Measurements from ENCODE around the gene KIF18B. TPM values are rescaled to one million over a fixed set of nuclear protein-coding genes. Genes with fewer than 3 reads are reported as not detected.

Gene KIF18B
- polyA plus RNA-seq, 3 donors: 12.1 to 21.2 (median 15.8) TPM

DNA sequence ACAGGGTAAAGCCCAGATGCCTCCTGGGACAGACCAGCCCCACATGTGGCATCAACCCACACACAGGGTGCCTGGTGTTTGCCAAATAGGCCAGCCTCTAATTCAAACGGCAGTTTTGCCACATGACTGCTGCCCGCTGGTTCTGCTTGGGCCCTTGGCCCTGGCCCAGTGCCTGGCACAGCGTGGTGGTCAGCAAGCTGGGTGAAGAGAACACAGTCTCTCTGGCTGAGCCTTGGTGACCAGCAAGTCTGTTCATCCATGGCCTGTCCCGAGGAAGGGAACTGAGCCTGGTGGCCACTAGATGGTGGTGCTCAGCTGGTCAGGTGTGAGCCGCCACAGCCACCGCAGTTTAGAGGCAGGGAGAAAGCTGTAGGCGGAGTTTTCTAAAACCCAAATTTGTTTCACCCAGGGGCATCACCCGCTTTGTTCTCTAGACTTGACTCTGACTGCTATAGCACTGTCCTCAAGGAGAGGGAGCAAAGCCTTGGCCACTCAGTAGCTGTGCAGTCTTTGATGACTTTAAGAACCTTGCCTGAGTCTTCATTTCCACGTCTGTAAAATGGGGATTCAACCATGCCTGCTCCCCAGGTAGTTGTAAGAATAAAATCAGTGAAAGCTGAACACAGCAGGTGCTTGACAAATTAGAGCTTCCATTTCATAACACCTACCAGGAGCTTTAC lies 27.5 kb downstream of the KIF18B start:
- peak; percentile 74 for DNase-seq

DNA sequence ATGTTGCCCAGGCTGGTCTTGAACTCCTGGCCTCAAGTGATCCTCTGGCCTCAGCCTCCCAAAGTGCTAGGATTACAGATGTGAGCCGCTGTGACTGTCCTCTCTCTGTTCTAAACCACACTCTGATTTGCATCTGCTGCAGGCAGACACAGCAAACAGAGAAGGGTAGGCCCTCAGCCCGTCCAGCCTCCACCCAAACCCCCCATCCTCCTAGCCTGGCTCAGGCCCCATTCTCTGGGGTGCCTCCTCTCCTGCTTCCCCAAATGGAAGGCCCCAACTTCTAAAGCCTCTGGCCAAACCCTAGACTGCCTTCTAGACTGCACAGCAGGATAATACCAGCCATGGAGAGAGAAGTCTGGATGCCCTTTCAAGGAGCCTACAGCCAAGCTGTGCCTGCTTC lies 28.2 kb downstream of the KIF18B start:
- DNase-seq: no peak

DNA sequence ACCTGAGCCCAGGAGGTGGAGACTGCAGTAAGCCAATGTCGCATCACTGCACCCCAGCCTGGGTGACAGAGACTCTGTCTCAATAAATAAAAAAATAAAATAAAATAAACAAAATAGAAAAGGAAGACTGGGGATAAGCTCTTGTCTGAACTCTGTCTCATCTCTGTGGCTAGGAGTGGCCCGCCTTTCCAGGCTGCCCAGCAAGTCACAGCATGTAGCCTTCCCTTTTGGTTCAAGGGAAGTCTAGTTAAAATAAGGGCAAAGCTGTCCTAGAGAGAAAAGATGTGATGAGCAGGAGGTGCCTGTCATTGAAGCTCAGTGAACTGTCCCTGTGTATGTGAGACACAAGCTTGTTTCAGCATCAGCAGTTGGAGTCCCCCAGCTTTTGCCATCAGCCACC lies 29.6 kb downstream of the KIF18B start:
- DNase-seq: no peak

DNA sequence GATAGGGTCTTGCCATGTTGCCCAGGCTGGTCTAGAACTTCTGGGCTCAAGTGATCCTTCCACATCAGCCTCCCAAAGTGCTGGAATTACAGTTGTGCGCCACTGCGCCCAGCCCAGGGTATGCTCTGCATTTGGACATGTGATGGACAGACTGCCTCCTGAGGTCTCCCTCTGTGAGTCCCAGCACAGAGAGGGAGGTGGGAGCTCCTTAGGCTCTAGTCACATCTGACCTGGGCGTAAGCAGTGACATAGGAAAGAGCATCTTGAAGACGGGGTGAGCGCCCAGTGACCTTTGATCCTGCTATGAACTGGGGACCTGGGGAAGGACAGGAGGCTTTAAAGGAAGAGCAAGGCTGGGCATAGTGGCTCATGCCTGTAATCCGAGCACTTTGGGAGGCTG lies 30.1 kb downstream of the KIF18B start:
- DNase-seq: no peak

DNA sequence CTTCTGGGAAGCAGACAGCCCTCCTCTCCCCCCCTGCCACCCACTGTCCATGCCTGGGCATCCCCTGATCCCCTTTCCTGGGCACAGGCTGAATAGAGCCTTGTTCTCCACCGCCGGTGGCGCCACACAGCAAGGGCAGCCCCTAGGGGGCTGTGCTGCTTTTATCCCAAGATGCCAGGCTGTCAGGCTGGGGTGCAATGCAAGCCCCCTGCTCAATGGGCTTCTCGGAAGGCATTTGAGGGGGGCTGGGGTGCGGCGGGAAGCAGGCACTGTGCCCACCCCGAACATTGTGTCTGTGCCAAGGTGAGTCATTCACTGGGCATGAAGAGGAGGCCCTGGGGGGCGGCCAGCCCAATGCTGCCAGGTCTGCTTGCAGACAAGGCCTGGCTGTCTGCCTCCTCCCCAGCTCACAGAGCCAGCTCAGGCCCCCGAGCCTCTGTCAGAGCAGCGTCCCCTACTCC lies 30.8 kb downstream of the KIF18B start:
- DNase-seq: no peak

DNA sequence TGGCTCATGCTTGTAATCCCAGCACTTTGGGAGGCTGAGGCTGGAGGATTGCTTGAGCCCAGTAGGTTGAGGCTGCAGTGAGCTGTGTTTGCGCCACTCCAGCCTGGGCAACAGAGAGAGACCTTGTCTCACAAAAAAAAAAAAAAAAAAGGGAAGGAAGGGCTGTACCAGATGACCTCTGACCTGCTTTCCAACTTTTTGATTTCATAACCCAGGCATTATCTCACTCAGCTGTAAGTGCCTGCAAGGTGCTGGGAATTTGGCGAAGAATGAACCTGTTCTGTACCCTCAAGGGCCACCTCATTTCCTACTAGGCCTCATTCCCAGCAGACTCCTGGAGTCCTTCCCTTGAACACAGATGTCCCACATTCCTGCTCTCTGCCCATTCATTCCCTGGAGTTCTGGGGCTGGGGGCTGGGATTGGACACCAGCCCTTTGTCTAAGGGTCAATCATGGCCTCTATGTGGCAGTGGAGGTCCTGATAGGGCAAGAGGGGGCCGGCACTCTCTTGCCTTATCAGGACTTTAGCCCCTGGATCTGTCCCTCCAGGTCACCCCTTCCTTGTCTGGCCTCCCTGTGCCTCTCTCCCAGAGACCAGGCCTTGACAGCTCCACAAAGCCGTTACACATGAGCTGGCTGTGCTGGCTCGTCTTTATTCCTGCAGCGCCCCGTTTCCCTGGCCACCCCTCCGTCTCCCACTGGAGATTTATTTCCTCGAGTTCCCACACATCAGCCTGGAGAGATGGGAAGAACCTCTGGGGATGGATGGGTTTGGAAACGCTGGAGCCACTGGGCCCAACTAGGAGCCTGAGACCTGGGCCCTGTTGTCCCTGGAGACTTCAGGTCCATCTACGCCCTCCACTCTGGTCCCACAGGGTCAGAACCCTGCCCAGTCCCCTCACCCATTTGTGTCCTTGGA lies 31.5 kb downstream of the KIF18B start:
- DNase-seq: no peak

DNA sequence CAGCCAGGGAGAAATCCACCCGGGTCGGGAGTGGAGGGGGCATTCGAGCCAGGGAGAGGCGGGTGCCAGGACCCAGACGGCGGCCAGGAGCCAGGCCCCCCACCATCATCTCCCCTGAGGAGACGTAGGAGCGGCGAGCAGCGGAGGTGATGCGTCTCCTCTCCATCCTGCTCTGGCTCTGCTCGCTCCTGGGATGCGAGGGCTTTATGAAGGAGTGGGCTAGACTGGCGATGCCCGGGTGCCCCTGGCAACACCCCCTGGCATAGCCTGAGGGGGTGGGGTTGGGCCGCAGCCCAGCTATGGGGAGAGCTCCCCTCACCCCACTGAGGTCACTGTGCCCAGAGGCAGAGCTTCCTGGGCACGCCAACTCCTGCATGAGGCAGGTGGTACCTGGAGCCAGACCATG lies 32.2 kb downstream of the KIF18B start, which contains the start of gene GFAP:
Gene GFAP, minus strand, starts transcription at position 180 of the 406 bp plus-strand sequence. Its CDS starts 14 bp downstream, at position 166.
- no peak for DNase-seq

DNA sequence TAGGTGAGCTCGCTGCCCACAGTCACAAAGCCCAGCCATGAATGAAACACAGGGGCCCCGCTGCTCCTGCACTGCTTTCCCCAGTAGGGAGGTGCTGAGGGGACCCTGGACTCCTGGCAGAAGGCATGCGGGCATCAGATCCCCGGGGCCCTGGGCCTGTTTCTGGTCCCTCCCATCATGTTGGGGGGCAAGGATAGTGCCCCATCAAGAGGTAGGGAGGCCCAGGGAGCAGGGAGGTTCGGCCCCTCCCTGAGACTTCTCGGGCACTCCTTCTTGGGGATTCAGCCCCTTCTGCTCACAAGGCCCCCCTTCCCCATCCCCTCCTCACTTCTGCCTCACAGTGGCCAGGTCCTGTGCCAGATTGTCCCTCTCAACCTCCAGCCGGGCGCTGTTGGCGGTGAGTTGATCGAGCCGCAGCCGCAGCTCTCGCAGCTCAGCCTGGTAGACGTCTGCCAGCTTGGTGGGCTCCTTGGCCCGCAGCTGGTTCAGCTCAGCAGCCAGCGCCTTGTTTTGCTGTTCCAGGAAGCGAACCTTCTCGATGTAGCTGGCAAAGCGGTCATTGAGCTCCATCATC lies 32.8 kb downstream of the KIF18B start:
- no peak for DNase-seq

DNA sequence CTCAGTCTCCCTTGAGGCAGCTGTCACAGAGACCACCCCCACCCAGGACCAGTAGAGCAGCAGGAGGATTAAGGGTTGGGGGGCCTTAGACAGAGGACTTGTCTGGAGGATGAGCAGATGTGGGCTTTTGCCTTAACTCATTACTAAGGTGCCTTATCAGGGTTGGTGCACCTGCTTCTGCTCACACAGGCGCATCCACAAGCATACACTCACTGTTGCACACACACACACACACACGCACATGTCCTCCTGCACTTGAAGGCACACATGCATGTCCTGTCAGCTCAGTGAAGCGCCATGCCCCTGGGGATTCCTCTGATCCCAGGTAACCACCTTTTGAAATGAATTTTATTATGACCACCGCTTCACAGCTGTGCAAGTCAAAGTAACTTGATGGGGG lies 33.4 kb downstream of the KIF18B start:
- DNase-seq: no peak

DNA sequence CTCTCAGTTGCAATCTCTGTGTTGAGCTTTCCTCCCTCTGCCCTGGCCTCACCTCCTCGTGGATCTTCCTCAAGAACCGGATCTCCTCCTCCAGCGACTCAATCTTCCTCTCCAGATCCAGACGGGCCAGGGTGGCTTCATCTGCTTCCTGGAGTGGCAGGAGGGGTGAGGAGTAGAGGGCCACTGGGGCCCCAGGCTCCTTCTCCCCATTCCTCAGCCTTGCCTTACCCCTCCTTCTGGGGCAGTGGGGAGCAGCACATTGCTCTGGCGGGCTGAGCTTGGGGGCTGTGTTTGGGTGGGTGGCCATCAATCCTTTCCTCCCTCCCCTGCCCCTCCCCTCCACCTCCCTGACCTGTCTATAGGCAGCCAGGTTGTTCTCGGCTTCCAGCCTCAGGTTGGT lies 33.9 kb downstream of the KIF18B start:
- DNase-seq: no peak

DNA sequence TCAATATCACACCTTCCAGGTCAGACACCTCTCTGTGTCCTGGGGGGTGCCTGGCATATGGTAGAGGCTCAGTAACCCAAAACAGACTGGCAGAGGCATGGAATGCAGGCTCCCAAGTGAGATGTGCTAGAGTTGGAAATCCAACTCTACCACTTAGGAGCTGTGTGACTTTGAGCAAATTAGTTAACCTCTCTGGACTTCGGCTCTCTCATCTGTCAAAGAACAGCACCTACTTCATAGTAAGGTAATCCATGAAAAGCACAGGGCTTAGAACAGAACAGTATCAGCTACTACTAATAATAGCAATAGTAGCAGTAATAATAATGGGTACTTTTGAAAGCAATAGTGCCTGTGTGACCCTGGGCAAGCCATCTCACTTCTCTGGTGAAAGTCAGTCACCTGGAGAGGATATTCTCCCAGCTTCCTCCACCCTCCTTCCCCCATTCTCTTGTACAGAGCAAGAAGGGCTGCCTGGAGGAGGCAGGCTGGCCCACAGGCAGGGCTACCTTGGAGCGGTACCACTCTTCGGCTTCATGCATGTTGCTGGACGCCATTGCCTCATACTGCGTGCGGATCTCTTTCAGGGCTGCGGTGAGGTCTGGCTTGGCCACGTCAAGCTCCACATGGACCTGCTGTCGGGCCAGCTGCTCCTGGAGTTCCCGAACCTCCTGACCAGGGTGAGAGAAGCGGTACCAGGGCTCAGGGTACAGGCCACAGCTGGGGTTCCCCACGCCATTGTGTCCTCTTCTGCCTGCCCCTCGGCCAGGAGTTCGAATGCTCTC lies 34.6 kb downstream of the KIF18B start:
- no peak for DNase-seq

DNA sequence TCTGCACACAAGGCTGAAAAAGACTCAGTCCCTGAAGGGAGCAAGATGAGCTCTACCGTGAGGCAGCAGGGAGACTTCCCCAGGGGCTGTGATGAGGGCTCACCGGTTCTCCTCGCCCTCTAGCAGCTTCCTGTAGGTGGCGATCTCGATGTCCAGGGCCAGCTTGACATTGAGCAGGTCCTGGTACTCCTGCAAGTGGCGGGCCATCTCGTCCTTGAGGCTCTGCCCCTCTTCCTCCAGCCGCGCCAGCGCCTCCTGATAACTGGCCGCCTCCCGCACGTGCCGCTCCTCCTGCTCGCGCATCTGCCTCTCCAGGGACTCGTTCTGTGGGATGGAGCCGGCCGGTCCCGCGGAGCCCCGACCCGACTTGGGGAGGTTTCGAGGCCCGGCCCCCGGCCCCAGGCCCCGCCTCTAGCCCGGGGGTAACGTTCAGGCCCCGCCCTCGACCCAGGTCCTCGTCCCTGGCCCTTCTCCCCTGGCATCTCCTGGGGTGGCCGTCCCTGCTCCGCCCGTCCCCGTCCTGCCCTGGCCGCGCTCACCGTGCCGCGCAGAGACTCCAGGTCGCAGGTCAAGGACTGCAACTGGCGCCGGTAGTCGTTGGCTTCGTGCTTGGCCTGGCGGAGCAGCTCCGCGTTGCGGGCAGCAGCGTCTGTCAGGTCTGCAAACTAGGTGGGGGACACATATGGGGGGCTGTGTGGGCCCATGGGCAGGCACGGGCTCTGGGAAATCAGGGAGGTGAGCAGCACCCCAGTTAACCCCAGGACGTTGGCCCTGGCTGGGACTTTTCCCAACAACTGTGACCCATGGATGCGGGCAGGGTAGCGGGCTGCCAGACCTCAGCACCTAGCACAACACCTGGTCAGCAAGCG lies 36.2 kb downstream of the KIF18B start:
- DNase-seq: peak; percentile 57

DNA sequence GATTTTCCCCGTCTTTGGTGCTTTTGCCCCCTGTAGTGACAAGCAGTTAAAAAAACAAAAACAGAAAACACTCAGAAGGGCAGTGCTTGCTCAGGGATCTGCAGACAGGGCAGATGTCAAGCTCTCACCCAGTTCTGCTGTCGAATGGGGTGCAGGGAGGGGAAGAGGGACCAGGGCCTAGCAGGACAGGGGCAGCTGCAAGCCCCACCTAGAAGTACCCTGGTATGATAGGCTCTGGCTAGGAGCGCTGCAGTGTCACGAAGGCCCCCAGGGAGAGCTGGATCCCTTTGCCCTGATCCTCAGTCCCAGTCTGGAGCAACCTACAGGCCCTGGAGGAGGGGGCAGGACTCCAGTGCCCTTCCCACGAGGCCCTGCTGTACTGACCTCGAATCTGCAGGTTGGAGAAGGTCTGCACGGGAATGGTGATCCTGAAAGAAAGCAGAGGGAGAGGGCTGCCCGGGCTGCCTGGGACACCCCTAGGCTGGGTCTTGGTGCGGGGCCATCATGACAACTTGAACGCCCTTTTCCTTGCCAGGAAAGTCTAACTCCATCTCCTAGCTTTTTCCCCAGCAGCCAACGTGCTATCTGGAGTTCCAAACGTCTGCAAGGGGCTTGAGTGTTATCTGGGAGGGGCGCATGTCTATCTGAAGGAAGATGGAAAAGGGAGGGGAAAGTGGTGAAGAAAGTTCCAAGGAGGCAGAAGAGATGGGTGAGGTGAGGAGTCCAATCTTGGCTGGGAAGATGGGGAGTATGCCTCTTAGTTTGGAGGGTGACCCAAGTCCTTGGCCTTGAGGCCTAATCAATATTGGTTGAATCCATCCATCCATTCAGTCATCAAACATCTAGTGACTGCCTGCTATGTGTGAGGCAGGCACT lies 37.1 kb downstream of the KIF18B start:
- no peak for DNase-seq

DNA sequence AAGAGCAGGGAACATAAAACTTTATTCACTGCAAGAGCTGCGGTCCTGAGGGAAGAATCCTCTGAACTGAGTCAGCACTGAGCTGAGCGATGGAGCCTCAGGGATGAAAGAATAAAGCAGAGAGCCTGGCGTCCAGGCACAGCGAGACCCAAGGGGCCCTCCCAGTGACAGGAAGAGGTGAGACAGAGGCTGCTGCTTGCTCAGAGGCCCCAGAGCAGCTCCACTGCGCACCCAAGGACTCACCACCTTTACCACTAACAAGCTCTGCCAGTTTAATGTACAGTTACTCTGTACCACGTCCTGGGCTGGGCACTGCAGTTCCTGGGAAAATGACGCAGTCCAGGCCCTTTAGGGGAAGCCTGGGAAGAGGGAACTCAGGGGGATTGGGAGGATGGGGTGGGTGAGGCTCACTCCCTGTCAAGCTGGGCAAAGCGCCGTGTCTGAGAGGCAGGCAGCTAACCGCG lies 37.9 kb downstream of the KIF18B start:
- DNase-seq: no peak

DNA sequence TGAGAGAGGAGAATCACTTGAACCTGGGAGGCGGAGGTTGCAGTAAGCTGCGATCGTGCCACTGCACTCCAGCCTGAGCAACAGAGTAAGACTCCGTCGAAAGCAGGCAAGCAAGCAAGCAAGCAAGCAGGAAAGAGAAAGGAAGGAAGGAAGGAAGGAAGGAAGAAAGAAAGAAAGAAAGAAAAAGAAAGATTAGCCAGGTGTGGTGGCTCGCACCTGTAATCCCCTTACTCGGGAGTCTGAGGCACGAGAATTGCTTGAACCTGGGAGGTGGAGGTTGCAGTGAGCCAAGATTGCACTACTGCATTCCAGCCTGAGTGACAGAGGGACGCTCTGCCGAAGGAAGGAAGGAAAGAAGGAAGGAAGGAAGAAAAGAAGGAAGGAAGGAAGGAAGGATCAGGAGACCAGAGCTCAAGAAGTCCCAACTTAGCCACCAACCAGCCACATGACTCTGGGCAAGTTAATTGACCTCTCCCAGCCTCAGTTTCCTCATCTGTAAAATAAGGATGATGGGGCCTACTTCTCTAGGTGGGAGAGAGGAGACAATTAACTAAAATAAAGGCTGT lies 38.7 kb downstream of the KIF18B start:
- no peak for DNase-seq

DNA sequence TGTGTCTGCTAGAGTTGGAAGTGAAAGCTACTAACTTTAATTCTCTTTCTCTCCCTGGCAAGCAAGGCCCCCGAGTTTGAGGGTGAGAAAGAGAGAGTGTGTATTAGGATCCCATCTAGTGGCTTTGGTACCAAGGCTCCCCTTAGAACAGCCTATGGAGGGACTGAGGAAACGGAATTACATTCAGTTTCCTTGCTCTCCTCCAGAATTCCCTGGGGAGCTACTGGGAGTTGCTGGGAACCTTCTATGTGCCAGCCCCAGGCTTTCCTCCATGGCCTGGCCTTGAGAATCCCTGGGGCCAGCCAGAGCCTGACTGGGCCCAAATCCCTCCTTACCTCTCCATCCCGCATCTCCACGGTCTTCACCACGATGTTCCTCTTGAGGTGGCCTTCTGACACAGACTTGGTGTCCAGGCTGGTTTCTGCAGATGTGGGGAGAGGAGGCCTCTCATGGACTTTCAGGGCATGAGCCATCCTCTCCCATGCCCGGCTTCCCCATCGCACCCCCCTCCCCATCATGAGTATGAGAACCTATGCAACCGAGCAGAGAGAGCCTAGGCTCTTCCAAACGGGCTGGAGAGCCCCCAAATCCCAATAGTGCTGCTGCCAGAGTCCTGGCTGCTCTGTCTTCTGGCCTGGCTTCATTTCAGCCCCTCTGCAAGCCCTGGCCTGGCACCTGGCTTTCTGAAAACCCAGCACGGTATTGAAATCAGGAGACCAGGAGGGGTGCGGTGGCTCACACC lies 39.7 kb downstream of the KIF18B start:
- DNase-seq: no peak

DNA sequence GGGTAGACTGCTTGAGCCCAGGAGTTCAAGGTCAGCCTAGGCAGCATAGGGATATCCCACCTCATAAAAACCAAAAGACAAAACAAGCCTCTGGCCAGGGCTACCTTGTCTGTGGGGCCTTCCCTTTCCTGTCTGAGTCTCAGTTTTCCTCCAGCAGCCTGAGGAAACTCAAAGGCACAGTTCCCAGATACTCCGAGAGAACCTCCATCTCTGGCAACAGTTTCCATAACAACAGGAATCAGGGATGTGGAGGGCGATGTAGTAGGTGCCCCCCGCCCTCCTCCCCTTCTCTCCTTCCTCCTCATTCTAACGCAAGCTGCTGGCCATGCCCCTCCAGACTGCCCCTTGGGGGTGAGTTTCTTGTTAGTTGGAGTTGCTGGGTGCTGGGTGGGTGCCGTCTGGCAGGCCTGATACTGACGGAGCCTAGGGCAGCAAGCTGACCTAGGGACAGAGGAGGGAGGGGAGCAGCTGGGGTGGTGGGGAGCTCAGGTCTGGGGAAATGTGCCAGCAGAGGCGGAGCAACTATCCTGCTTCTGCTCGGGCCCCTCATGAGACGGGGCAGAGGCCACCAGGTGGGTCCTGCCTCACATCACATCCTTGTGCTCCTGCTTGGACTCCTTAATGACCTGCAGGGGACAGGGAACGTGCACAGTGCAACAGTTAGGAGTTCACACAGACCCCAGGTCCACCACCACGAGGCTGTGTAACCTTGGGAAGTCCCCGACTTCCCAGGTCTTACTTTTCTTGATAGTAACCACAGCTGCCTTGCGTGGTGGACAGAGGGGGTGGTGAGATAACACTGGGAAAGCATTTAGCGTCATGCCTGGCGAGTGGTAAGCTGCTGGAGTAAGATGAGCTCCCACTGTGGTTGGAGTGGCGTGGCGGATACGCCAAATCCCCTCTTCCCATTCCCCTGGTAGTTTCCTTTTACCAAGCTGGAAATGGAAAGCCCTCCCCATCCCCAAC lies 40.5 kb downstream of the KIF18B start:
- no peak for DNase-seq

Data from renal pelvis (tissue), 4 donors.